Nasal cavity respiratory epithelium epithelial cell of viscerocranial mucosa (primary cell): ENCODE results near the gene MECR. TPM values are rescaled to one million over a fixed set of nuclear protein-coding genes. Genes with fewer than 3 reads are reported as not detected.

ENCODE experiments used
- total RNA-seq: library from RNA; depleted of rRNA; stranded (reverse); fragments of >200 nt; gene quantifications from 2 replicates; pipeline ENCODE4 v1.2.3, GENCODE V29; 2014

MECR gene
- 28.7 and 37.9 TPM in 2 replicates for total RNA-seq

GRCh38 chr1:29230553-29231378, at the start of gene MECR:
TSS of gene MECR (minus strand) at chr1:29230934. CDS start at chr1:29230906, 28 bp downstream.

GRCh38 chr1:29235955-29236711, 5.4 kb upstream of the MECR start, which contains the start of gene PTPRU:
TSS of gene PTPRU (plus strand) at chr1:29236522. CDS start at chr1:29236645, 123 bp downstream.

GRCh38 chr1:29181413-29182225, 49.1 kb downstream of the MECR start, which contains the start of gene SRSF4:
TSS of gene SRSF4 (minus strand) at chr1:29181900. CDS start at chr1:29181752, 148 bp downstream.

Other genes starting within 250 kb of the MECR start
- gene TMEM200B, start 107.0 kb downstream of the MECR start, total RNA-seq: 1.4 and 2.1 TPM in 2 replicates
- 40.3 and 71.3 TPM in 2 replicates for gene SRSF4, start 49.0 kb downstream of the MECR start, total RNA-seq
- gene PTPRU, start 5.6 kb upstream of the MECR start, total RNA-seq: 55.4 and 129 TPM in 2 replicates